ENCODE data around the gene GJA5.

Gene GJA5

DNA sequence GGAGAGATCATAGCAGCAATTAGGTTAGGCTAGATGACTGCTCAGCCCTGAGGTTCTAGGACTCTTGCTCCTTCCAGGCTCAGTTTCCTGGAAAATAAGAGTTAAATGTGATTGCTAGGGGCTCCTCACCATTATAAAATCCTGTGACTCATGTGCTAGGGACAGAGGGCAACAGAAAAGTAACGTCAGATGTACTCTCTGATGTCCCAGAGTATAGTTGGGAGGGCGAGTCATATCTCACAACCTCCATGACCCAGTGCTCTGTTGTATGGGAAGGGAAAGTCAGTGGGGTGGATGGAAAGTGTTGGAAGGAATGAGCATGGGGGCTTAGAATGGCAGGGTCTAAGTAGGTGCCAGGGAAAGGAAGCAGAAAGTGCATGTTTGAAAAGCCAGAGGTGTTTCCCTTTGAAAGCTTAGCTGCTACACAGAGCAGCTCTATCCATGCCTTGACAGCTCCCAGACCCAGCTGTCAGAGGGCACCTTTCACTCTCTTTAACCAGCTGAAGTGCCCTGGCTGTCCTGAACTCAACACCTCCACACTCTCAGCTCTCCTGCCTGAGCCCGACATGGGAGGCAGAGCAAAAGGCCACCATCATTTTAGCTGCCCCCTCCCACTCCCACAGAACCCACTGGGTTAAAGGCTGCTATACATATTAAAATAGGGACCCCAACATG is 11.6 kb downstream of the GJA5 start:
- H3K9me3 ChIP-seq: no peaks in the 10 kb centered on the region
- no peak overlapping the region for H3K27ac ChIP-seq
- no peaks in the 10 kb centered on the region for H3K27me3 ChIP-seq
- H3K4me1 ChIP-seq (ENCODE audit: control insufficient read depth in 1 of 2, insufficient read depth in 1 of 2, low read depth in 1 of 2, low read length in 1 of 2): no peaks in the 10 kb centered on the region
- TF ChIP-seq, protein P1, sequence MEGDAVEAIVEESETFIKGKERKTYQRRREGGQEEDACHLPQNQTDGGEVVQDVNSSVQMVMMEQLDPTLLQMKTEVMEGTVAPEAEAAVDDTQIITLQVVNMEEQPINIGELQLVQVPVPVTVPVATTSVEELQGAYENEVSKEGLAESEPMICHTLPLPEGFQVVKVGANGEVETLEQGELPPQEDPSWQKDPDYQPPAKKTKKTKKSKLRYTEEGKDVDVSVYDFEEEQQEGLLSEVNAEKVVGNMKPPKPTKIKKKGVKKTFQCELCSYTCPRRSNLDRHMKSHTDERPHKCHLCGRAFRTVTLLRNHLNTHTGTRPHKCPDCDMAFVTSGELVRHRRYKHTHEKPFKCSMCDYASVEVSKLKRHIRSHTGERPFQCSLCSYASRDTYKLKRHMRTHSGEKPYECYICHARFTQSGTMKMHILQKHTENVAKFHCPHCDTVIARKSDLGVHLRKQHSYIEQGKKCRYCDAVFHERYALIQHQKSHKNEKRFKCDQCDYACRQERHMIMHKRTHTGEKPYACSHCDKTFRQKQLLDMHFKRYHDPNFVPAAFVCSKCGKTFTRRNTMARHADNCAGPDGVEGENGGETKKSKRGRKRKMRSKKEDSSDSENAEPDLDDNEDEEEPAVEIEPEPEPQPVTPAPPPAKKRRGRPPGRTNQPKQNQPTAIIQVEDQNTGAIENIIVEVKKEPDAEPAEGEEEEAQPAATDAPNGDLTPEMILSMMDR (IDR thresholded peaks at IDR 0.05): no peak
- no peaks in the 10 kb centered on the region for H3K36me3 ChIP-seq
- H3K4me3 ChIP-seq (ENCODE audit: low read depth in 1 of 2, low read length in 1 of 2): no peak overlapping the region

DNA sequence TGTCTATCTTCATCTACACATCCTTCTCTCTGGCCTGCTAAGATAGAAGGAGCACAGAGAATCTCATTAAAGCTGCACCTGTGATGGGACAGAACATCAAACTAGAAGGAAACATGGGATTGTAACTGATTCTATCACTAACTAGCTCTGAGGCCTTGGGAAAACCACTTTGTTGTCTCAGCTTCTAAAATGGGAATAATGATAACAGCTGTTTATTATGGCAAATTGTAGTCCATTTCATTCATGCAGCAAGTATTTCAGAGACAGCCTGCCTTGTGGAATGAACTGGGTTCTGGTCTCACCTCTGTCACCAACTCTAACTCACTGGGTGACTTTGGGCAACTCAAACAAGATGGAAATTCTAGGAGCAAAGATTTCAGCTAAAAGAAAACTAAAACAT is 12.4 kb downstream of the GJA5 start:
- Histone ChIP-seq H3K27me3 (no peaks in the 10 kb centered on the region), H3K4me1 (ENCODE audit: control insufficient read depth in 1 of 2, insufficient read depth in 1 of 2, low read depth in 1 of 2, low read length in 1 of 2) (no peaks in the 10 kb centered on the region), H3K27ac (no peak overlapping the region), H3K9me3 (no peaks in the 10 kb centered on the region), H3K36me3 (no peaks in the 10 kb centered on the region), H3K4me3 (ENCODE audit: low read depth in 1 of 2, low read length in 1 of 2) (no peak overlapping the region)
- TF ChIP-seq, protein P1 (IDR thresholded peaks at IDR 0.05): no peak

DNA sequence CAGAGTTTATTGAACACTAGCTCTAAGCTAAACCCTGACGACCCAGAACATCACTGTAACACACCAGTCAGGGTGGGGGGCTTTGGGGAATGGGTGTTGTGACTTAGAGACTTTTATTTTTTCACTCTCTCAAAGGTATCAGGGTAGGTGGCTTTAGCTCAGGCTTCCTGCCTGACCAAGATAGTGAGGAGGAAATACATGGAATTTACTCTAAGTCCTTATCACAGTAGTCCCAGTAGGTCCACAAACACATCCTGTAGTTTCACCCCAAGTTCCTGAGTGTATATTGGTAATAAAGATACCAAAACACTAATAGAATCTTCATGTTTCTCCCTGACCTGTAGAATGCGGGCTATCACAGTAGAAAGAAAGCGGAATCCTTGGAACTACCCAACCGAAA is 15.1 kb downstream of the GJA5 start:
- Histone ChIP-seq H3K9me3 (no peaks in the 10 kb centered on the region), H3K27ac (no peak overlapping the region), H3K36me3 (no peaks in the 10 kb centered on the region), H3K4me1 (ENCODE audit: control insufficient read depth in 1 of 2, insufficient read depth in 1 of 2, low read depth in 1 of 2, low read length in 1 of 2) (no peaks in the 10 kb centered on the region), H3K4me3 (ENCODE audit: low read depth in 1 of 2, low read length in 1 of 2) (no peak overlapping the region), H3K27me3 (no peaks in the 10 kb centered on the region)
- TF ChIP-seq, protein P1 (IDR thresholded peaks at IDR 0.05): no peak

DNA sequence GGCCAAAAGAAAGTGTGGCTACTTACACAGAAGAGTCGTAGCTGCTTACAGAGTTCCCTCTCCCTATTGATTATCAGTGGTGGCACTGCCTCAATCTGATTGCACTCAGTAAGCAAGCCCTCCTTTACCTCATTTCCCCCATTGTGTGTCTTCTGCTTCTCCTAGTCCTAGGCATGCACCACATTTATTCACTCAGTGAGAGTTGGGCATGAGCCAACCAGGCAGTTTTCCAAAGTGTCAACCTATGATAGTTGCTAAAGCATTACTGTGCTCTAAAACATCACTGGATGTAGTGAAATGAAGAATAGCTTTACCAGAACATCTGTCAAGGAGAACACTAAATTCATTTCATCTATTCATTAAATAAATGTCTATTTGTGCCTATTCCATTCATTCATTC is 19.3 kb downstream of the GJA5 start:
- Histone ChIP-seq H3K9me3 (no peaks in the 10 kb centered on the region), H3K4me3 (ENCODE audit: low read depth in 1 of 2, low read length in 1 of 2) (no peak overlapping the region), H3K4me1 (ENCODE audit: control insufficient read depth in 1 of 2, insufficient read depth in 1 of 2, low read depth in 1 of 2, low read length in 1 of 2) (no peaks in the 10 kb centered on the region), H3K27me3 (no peaks in the 10 kb centered on the region), H3K36me3 (no peaks in the 10 kb centered on the region), H3K27ac (no peak overlapping the region)
- TF ChIP-seq, protein P1 (IDR thresholded peaks at IDR 0.05): no peak

DNA sequence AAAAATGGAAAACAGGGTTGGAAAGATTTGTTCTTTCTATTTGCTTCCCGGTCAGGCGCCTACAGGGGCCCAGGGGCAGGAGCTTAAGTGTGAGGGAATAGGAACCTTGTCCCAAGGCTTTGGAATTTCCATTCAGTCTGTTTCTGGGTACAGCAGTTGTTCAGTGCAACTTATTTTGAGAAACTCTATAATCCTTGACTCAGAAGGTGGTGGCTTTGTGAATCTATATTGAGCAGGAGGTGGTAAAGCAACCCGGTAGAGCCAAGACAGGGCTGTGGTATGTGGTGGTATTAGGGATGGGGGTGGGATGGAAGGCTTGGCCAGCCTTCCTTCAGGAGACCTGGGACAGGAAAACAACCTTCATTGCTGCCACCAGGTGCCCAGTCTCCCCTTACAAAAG is 20.0 kb downstream of the GJA5 start:
- TF ChIP-seq, protein P1 (IDR thresholded peaks at IDR 0.05): no peak
- Histone ChIP-seq H3K27me3 (no peaks in the 10 kb centered on the region), H3K4me3 (ENCODE audit: low read depth in 1 of 2, low read length in 1 of 2) (no peak overlapping the region), H3K4me1 (ENCODE audit: control insufficient read depth in 1 of 2, insufficient read depth in 1 of 2, low read depth in 1 of 2, low read length in 1 of 2) (no peaks in the 10 kb centered on the region), H3K36me3 (no peaks in the 10 kb centered on the region), H3K27ac (no peak overlapping the region), H3K9me3 (no peaks in the 10 kb centered on the region)

All from neutrophil (primary cell).